HG02840 (cell line): ENCODE results near the gene PDE4D.

Source experiments
- ATAC-seq: cut with Tn5 transposase; IDR thresholded peaks from one replicate; pipeline ENCODE4 v1.9.1; 2021; ENCODE audit warnings: mild to moderate bottlenecking, moderate library complexity, moderate number of reproducible peaks; ENCODE audit not compliant: unreplicated experiment, low FRiP score

The PDE4D gene

DNA sequence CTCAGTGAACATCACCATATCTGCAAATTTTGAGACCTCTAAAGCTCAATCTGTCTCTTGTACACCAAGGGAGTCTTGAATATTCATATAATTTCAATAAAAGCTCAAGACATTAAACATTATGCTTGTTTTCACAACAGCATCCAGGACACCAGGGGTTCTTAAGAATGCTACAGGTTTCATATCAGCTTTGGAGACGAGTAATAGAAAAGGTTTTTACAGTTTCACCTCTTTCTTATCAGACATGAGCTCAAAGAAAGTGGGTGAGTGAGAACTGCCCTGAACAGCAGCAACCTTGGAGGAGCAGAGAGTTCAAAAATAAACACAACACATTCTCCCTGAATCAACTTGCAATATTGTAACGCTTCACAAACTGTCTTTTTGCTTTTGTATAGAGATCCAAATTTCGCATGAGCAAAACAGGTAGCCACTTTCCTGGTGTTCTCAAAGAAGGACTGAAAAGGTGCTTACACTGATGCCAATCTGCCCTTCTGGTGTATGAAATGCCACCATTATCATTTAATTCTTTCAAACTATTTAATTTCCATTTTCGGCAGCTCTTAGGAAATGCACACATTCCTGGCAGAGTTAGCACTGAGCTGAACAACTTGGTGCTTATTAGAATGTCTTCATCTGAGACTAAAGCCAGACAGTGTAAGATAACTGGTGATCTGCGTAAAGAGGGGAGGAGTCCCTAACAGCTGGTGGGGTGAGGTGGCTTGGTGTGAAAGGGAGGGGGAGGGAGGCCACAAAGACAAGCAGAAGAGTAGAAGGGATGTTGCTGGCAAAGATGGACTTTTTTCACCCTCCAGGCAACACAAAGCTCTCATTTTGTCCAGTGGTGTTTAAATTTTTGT, 535.3 kb downstream of the PDE4D start:
- no peak for ATAC-seq

DNA sequence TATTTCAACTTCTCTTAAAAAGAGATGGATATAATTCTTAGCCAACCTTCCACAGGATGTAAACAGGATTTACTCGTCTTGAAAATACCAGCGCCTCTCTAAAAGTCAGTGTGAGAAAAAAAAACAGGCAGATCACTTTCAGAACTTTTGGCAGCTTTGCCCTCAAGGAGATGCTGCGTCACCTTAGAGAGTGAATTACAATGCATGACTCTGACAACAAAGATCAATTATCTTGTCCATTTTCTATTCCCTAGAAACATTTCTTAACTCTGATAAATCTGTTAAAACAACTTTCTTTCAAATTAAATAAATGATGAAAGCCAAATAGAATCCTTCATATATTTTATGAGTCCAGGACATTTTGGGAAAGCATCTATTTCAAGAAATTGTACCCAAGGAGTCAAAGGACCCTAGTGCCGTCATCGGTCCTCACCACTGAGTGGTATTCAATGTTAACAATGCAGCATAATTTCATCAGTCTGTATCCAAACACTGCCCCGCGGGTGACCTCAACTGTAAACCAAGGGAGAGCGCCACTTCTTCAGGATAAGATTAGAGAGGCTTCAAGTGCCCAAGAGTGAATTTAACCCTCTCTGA, 536.0 kb downstream of the PDE4D start:
- ATAC-seq = no peak

DNA sequence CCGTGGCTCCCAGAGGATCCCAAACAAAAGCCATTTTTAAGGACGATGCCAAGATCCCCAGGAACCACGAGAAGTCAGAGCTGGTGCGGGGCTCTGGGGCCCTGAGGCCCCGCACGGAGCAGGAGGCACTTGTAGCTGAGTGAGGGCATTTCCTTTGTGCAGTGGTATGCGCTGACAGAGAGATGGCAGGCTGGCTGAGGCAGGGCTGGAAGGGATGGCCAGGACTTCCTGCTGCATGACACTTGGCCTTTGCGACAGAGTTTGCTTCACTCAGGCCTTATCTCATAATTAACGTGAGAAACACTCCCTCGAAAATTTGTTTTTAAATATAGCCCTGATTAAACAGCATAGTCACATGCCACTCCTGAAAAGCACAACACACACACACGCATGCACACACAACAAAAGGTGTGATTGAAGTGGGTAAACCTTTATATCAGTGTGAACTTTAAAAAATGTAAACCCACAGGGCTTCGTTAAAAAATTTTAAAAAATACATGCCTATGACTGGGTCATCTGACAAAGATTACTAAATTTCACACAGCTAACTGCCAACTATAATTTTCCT, 536.6 kb downstream of the PDE4D start:
- ATAC-seq = no peak

DNA sequence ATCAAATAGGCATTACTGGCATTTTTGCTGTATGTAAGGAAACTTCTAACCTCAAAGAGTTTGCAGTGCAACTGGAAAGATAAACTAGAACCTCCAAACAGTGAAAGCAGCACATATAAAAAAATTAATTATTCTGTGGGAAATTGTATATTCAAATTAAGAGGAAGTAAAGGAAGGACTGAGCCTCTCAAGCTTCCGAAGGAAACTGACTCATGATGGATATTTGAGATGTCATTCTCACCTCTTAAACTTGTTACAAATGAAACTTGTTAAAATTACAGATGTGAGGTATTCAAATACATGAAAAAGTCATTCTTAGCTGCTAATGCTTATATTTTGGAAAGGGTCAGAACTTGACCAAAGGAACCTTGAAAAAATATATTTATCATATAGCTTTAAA, 538.7 kb downstream of the PDE4D start:
- no peak for ATAC-seq

DNA sequence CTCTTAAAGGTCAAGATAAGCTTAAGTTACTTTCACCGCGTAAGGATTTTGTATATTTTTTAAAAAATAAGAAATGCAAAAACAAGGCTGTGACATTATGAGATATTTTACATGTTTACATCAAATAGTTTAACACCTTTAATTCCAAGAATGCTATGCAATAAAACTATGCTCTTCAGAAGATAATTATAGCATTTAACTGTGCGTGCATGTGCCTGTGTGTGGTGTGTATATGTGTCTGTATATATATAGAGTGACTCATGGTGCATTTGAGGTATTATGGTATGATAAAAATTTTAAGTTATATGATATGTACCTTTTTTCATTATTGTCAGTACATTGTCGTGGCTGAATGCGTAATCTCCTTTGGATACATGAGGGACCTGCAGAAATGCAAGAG, 539.3 kb downstream of the PDE4D start:
- ATAC-seq = no peak

DNA sequence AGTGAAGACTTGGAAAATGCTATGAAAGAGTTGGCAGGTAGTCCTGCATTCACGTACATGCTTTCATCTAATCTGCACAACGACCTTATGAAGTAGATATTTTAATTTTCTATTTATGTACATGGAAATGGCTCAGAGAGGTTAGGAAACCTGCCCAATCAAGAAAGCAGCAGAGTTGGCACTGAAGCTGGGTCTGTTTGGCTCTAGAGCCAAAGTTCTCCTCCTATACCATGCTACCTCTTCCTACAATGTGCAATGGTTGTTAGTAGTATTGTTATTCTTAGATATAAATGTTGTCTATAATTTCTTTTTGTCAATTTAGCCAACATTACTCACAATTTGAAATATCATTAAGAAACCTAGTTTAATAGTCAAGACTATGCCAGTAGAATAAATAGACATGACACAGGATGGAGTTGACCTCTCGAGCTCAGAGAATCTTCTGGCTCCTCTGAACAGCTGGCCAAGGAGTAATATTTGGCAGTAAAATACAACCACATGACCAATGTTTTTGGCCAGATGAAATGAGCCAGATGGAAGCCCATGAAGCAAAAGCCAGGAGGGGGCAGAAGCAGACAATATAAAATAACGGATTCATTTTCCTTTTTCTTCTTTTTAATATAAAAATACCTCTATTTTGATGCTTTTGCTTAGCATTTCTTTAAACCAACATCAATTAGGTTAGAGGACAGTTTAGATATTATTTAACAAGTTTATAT, 542.3 kb downstream of the PDE4D start:
- no peak for ATAC-seq

DNA sequence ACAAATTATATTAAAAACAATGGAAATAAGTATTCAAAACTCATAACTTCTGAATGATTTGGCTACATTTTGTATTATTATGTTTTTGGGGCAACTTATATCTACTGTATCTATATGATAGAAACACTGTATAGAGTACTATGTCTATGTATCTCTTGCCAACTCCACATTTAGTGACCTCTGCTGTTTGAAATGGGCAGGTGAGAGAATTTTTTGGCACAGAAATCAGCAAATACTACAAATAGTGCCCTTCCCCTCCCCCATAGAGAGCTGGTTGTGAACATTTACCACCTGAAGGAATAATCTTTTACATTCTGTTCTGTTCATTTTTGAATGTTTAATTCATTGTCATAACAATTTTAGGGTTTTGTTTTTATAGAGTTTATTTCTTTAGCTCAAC, 545.3 kb downstream of the PDE4D start:
- no peak for ATAC-seq

DNA sequence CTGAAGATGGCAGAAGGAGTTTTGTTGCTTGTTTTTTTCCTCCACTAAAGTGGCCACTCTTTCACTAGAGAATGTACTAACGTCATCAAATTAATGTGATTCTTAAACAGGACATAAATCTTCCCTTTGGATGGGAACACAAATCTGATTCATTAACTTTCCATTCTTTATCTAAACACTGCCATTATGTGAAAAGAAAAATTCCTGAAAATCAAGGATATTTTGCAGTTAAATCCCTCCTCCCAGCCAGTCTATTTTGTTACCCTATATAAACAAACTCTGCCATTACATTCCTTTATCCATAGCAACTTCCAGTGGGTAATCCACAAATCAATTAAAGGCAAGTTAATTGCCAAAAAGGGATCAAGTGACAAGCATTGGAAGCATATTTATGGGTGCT, 546.5 kb downstream of the PDE4D start:
- ATAC-seq = no peak

DNA sequence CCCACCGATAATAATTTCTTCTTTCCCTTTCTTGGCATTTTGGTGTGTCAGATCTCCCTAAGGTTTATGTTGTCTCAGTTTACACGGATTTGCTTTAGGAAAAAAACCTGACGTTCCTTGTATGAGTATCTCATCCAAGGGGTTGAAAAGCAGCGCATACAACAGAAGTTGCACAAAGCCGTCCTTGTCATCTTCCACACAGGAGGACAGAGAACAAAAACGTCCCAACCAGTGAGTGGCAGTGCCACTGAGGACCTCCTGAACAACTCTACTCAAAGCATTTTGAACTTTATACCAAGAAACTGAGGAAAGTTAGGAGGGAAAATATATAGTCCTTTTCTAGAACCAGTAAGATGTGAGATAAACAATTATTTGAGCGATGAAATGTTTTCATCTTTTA, 547.0 kb downstream of the PDE4D start:
- ATAC-seq = no peak

DNA sequence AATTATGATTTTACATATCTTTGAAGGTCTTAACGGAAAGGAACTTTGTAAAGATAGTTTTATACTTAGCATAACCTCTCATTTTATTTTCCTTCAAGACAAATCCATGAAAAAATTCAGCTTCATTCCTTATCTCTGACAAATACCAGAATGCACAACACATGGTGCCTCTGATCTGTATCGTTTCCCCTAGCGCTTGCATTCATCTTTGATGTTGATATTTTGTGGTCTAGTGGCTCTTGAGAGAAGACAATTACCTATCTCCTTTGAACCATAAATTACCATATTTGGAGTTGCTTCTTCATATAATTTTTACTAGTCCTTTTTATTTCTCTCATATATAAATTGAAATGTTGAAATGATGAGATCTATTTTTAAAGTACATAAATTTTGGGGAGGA, 551.3 kb downstream of the PDE4D start:
- no peak for ATAC-seq

DNA sequence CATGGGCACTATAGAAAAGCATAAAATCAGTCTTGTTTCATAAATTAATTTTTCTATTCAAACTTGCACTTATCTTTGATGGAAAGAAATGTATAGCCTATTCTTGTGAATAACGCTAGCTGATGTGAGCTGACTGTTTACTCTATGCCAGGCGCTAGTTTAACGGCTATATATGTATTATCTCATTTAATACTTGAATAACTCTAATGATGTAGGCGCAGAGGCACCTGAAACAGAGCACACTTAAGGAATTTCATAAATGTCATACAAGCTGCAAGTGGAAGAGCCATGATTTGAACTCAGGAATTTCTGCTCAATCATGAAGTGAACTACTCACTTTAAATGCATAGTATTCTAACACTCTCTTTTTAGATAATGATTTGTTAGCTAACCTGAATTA, 551.8 kb downstream of the PDE4D start:
- no peak for ATAC-seq

DNA sequence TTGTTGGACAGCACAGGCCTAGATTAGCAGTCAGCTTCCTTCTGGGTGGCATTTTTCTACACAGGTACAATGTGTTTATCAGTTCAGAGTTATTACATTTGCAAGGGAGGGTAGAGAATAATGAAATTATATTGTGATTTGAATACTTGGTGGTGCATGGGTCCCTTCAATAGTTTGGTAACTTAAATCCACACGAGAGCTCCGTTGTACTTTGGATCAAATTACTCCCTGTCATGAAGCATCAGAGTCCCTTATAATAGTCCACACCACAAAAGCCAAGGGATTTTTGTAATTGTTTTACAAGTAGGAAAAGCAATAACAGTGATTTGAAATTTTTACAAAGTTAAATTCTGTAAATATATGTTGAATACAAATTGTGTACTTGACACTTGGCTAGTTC, 552.4 kb downstream of the PDE4D start:
- no peak for ATAC-seq

DNA sequence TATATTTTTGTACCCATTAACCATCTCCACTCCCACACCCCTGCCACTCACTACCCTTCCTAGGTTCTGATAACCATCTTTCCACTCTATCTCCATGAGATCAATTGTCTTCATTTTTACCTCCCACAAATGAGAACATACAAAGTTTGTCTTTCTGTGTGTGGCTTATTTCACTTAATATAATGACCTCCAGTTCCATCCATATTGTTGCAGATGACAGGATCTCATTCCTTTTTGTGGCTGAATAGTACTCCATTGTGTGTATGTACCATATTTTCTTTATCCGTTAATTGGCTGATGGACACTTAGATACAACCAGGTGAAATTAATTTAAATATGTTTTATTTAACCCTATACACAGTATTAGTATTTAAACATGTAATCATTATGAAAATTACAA, 552.9 kb downstream of the PDE4D start:
- no peak for ATAC-seq

DNA sequence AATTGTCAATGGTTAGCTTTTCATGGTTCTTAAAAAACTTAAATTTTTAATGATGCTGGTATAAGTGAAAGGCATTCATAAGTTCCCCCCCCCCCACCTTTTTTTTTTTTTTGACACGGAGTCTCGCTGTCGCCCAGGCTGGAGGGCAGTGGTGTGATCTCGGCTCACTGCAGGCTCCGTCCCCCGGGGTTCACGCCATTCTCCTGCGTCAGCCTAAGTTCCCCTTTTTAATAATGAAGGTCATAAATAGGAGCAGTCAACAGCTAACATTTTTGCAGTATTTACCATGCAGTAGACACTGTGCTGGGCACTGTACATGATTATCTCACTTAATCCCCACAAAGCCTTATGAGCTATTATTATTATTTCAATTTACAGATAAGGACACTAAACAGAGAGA, 556.3 kb downstream of the PDE4D start:
- ATAC-seq = no peak

DNA sequence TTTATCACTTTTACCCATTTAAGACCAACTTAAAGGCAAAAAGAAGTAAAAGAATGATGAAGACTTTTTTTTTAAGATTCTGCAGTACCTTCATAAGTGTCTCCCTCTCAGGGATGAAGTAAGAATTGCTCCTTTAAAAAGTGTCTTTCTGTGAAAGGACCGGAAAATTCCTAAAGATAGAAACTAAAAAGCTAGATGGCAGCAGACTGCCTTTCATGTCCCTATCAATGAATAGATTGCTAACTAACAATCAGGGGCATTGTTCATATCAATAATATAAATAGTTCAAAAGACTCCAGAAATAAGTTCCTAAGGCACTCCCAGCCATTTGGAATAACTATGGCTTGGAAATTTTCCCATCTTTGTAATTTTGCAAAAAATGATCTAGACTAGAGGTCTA, 558.0 kb downstream of the PDE4D start:
- ATAC-seq = no peak

DNA sequence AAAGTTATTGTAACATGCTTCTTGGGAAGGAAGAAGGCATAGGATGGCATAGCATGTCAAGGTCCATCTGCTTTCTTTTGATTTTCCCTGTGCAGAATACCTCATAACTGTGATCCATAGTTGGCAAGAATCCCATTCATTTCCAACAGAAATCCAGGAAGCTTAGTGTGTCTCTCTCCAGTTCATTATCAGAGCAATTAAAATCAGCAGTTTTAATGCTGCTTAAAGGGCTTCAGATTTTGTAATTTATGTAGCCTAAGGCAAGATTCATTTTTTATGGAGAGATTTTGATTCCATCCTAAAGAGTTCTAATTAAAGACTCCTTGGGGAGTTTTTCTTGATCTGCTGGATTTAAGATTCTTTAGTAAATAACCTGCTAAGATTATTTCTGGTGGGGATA, 560.1 kb downstream of the PDE4D start:
- ATAC-seq = no peak

DNA sequence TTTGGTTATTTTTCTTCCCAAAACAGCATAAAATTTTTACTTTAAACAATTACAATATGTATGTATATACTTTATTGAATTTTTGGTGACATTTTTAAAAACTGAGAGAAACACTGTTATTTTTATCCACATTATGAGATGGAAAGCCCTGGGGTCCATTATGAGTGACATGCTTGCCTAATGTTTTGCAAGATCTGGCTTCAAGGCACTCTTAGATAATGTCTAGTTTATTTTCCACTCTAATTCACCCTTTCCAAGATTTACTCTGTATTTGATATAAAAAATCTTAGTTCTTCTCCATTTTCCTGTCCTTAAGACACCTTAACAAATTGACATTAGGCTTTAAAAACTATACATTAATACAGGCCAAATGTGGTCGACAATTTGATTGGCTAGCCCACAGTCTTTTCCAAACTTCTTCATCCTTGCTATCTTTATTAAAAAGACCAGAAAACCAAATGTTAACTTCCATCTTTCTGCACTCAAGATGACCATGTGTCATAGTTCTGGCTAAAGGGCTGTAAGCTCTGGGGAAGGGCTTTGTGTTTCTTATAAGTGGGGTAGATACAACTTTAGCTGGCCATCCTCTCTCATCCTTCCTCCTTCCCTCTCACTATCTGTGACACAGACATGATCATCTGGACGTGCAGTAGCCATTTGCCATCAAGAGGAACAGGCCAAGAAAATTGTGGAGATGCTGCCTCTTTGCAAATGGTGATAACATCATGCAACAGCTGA, 561.1 kb downstream of the PDE4D start:
- ATAC-seq = no peak

DNA sequence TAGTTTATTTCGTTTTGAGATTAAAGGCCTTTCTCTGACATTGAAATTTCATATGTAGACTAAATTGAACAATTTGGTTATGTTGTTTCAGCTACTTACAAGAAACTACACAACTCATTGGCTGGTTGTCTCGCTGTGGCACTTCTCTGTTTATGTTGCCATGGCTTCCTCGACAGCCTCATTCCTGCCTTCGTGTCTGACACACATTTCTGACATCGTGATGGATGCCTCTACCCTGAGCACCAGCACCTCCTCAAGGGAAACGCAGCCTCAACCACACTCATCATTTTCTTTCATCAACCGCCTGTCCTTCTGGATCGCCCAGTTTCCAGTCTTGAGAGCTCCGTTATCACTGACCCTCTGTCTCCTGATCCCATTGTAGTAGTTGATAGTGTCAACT, 562.8 kb downstream of the PDE4D start:
- ATAC-seq = no peak

DNA sequence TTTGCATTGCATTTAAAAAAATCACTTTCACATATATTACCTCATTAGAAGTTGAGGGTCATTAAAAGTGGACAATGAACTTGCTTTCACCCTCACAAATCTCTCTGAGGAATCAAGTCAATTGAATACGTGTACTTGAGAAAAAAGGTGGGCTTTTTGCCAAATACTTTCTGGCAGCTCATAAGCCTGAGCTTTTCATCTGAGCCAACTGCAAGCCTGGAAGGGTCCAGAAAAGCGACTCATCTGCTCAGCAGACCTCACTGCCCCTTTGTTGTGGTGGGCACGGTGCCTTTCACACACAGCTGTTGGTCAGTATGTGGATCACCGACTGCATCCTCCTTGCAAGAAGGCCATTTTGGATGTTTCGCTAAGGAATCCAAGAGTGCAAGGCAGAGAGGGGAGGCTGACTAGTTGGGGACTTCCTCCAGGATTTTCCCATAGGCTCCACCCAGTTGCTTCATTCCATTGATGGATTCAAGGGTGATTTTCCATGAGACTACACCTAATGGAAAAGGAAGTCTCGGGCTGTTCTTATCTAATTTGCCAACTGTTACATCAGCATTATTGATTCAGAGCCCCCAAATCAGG, 564.7 kb downstream of the PDE4D start:
- no peak for ATAC-seq
